Measurements from ENCODE around the gene ZNF224. TPM values are rescaled to one million over a fixed set of nuclear protein-coding genes. Genes with fewer than 3 reads are reported as not detected.

Gene ZNF224
- polyA plus RNA-seq, 1 of the 3 experiments (the other 2 are of a cell fraction), result 13.9 TPM

GRCh38 chr19:44109458-44109857 is 15.3 kb downstream of the ZNF224 start:
- Histone ChIP-seq H3K9me2 (no peaks in the 10 kb centered on the region), H3K27ac (ENCODE audit: low read depth in 2 of 2, low read length in 1 of 2) (no peak overlapping the region), H3K9ac (no peak overlapping the region), H3F3A (replicated peaks; ENCODE audit: insufficient read depth) (no peaks in the 10 kb centered on the region), H4K20me1 (ENCODE audit: insufficient read depth) (no peaks in the 10 kb centered on the region), H2AFZ (ENCODE audit: low read depth) (no peak overlapping the region), H3K27me3 (ENCODE audit: insufficient read depth) (no peaks in the 10 kb centered on the region), H3K36me3 (replicated peaks in 1 of 2; ENCODE audit: control insufficient read depth in 1 of 2, insufficient read depth in 2 of 2, low read length in 1 of 2) (peaks cover 36 to 47% of the 10 kb centered on the region in 2 experiments), H3K79me2 (ENCODE audit: insufficient read depth) (peaks cover 5% of the 10 kb centered on the region), H3K9me3 (peaks cover 4% of the 10 kb centered on the region; the same call in 1 of the 2 replicates), H3K4me2 (no peak overlapping the region), H3K4me3 (ENCODE audit: low read depth in 2 of 2, low read length in 1 of 2) (no peak overlapping the region), H3K4me1 (ENCODE audit: control insufficient read depth in 1 of 2, insufficient read depth in 2 of 2, low read depth in 1 of 2, low read length in 1 of 2) (peaks cover 0 to 5% of the 10 kb centered on the region in 2 experiments; a peak in 1 of 4 replicates)
- ChIA-PET POLR2A (no interaction called here), CTCF (no interaction called here)
- DNase-seq, result no peak
- TF ChIP-seq GABPA (IDR thresholded peaks at IDR 0.05; ENCODE audit: low read depth) (no peak), EP300 (IDR thresholded peaks at IDR 0.05; ENCODE audit: borderline replicate concordance in 1 of 2, low read depth in 1 of 2, low read length in 1 of 2) (no peak), ELF1 (IDR thresholded peaks at IDR 0.05) (no peak), USF1 (IDR thresholded peaks at IDR 0.05; ENCODE audit: borderline replicate concordance, low read depth) (no peak), SIN3A (IDR thresholded peaks at IDR 0.05; ENCODE audit: borderline replicate concordance, low read depth, low read length) (no peak), RCOR1 (IDR thresholded peaks at IDR 0.05; ENCODE audit: low read length) (no peak), PBX3 (IDR thresholded peaks at IDR 0.05) (no peak), RAD21 (IDR thresholded peaks at IDR 0.05; ENCODE audit: low read length) (no peak), FOSL2 (IDR thresholded peaks at IDR 0.05; ENCODE audit: borderline replicate concordance, low read depth) (no peak), CHD2 (IDR thresholded peaks at IDR 0.05; ENCODE audit: low read length, partially characterized antibody) (no peak), POLR2AphosphoS5 (IDR thresholded peaks at IDR 0.05; ENCODE audit: low read depth, low read length) (no peak), NRF1 (IDR thresholded peaks at IDR 0.05; ENCODE audit: low read depth, low read length) (no peak), TEAD4 (IDR thresholded peaks at IDR 0.05; ENCODE audit: borderline replicate concordance, insufficient read depth) (no peak), EZH2phosphoT487 (IDR thresholded peaks at IDR 0.05; ENCODE audit: borderline replicate concordance, low read depth) (no peak), RFX5 (IDR thresholded peaks at IDR 0.05; ENCODE audit: low read length) (no peak), TCF12 (IDR thresholded peaks at IDR 0.05) (no peak)

GRCh38 chr19:44111910-44112463 is 17.8 kb downstream of the ZNF224 start:
- Histone ChIP-seq H3K79me2 (ENCODE audit: insufficient read depth) (peaks cover 13% of the 10 kb centered on the region), H3K36me3 (replicated peaks in 1 of 2; ENCODE audit: control insufficient read depth in 1 of 2, insufficient read depth in 2 of 2, low read length in 1 of 2) (peaks cover 32% of the 10 kb centered on the region in 2 experiments), H3K27me3 (ENCODE audit: insufficient read depth) (no peaks in the 10 kb centered on the region), H3K4me3 (ENCODE audit: low read depth in 2 of 2, low read length in 1 of 2) (peak overlapping the region; percentile 80 to 96), H3K9ac (peak overlapping the region; percentile 63), H3K4me2 (peak overlapping the region; percentile 71), H3F3A (replicated peaks; ENCODE audit: insufficient read depth) (no peaks in the 10 kb centered on the region), H3K9me2 (no peaks in the 10 kb centered on the region), H2AFZ (ENCODE audit: low read depth) (peak overlapping the region; percentile 87), H3K27ac (ENCODE audit: low read depth in 2 of 2, low read length in 1 of 2) (peak overlapping the region in 1 of 2 experiments; percentile 47; a peak in 2 of 4 replicates), H4K20me1 (ENCODE audit: insufficient read depth) (no peaks in the 10 kb centered on the region), H3K4me1 (ENCODE audit: control insufficient read depth in 1 of 2, insufficient read depth in 2 of 2, low read depth in 1 of 2, low read length in 1 of 2) (peaks cover 0 to 7% of the 10 kb centered on the region in 2 experiments; a peak in 1 of 4 replicates), H3K9me3 (peaks cover 4% of the 10 kb centered on the region; the same call in 1 of the 2 replicates)
- ChIA-PET CTCF (interaction anchor here (0.9 to 1.0 kb wide), 2 partner anchors 12 to 53 kb away, joined by 3 read pairs; partner anchors contain the start of gene ZNF226), POLR2A (interaction anchor here (1.0 kb wide), 1 partner anchor 100 kb away, joined by 7 read pairs; the partner anchor contains the start of gene ZNF227)
- DNase-seq, result peak; percentile 24
- TF ChIP-seq MAX (IDR thresholded peaks at IDR 0.05; ENCODE audit: low read depth) (peak; percentile 70; the same call in 1 of the 2 replicates), YY1 (IDR thresholded peaks at IDR 0.05; ENCODE audit: low read depth) (peak; percentile 63; the same call in 1 of the 2 replicates), NFIC (IDR thresholded peaks at IDR 0.05; ENCODE audit: borderline replicate concordance) (no peak)
- 53% methylated on average over 17 of the region's 17 CpGs for WGBS (ENCODE audit: low lambda C conversion rate)

Data from SK-N-SH (cell line).